PFSK-1 (cell line): ENCODE measurements around the gene EEF1AKMT2.

ENCODE experiments used
- POLR2AphosphoS5 ChIP-seq: IDR thresholded peaks from 2 replicates; pipeline ENCODE4 v1.6.1; 2012; ENCODE audit warnings: low read depth, mild to moderate bottlenecking, control low read depth, low read length, moderate library complexity
- REST ChIP-seq, 2 experiments: IDR thresholded peaks; 2 replicates each; pipeline versions ENCODE4 v1.6.1 to v1.8.0; 2011 to 2012; ENCODE audit warnings: low read depth in 2 of 2, low read length in 2 of 2, control low read depth in 1 of 2, inconsistent platforms in 1 of 2, mild to moderate bottlenecking in 1 of 2, moderate library complexity in 1 of 2; ENCODE audit not compliant: insufficient read depth in 1 of 2
- SIN3A ChIP-seq: IDR thresholded peaks from 2 replicates; pipeline ENCODE4 v1.6.1; 2012; ENCODE audit warnings: mild to moderate bottlenecking, low read length, moderate library complexity, borderline replicate concordance; ENCODE audit not compliant: insufficient read depth
- TAF1 ChIP-seq: IDR thresholded peaks from 2 replicates; pipeline ENCODE4 v1.6.1; 2012; ENCODE audit warnings: low read length, control low read depth, borderline replicate concordance; ENCODE audit not compliant: insufficient read depth

- no peak for TF ChIP-seq POLR2AphosphoS5
- TF ChIP-seq REST (IDR thresholded peaks at IDR 0.05; ENCODE audit: insufficient read depth in 1 of 2, low read depth in 2 of 2, low read length in 2 of 2) = no peak
- no peak for TF ChIP-seq TAF1
- no peak for TF ChIP-seq SIN3A
These were observed 7.1 kb upstream of the EEF1AKMT2 start for GRCh38 chr10:124798781-124799180.
